Urothelium cell line (cell line): ENCODE data around the gene TOP3A.

ENCODE experiments used
- DNase-seq: peaks from one replicate; pipeline ENCODE4 v3.0.0; 2011; ENCODE audit warnings: low spot score, mixed read lengths
- FAIRE-seq: peaks from 2 replicates; lab custom pipeline; 2011; peaks lifted over from hg19 to GRCh38; lab: Jason Lieb, UNC

The TOP3A gene

GRCh38 chr17:18281788-18282187 is 33.0 kb downstream of the TOP3A start:
- DNase-seq, result no peak
- no peak for FAIRE-seq

- no peak for DNase-seq
- FAIRE-seq, result no peak
Observed at GRCh38 chr17:18280766-18281371, 33.9 kb downstream of the TOP3A start.

DNA sequence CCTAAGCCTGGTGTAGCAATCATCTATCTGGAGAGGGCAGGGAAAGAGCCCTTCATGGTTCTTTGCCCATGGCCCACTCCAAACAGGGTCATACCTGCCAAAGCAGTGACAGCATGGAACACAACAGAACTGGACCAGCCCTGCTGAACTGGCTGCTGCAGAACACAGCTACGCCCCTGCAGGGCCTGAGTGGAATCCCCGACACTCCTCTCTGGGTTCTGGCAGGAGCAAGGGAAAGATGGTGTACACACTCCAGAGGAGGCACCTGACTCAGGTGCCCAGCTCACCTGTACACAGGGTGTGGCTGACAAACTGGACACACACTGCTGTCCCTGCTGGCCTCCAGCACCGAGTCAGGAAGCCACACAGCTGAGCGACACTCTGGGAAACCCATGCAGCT is 34.5 kb downstream of the TOP3A start:
- FAIRE-seq (no peak), DNase-seq (no peak)

GRCh38 chr17:18278867-18279266 is 35.9 kb downstream of the TOP3A start:
- DNase-seq (no peak), FAIRE-seq (no peak)

DNA sequence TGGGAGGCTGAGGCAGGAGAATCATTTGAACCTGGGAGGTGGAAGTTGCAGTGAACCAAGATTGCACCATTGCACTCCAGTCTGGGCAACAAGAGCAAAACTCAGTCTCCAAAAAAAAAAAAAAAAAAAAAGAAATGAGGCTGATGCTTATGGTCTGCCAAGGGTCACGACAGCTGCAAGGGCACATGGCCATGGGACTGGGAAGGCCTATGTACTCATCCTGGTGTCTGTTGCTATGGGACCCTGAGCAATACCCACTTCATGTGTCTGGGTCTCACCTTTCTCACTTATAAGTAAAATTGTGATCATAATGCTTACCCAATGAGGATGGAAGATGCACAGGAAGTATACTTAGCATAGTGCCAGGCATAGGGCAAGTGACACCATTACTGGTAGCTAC is 37.7 kb downstream of the TOP3A start:
- no peak for DNase-seq
- FAIRE-seq, result no peak

DNA sequence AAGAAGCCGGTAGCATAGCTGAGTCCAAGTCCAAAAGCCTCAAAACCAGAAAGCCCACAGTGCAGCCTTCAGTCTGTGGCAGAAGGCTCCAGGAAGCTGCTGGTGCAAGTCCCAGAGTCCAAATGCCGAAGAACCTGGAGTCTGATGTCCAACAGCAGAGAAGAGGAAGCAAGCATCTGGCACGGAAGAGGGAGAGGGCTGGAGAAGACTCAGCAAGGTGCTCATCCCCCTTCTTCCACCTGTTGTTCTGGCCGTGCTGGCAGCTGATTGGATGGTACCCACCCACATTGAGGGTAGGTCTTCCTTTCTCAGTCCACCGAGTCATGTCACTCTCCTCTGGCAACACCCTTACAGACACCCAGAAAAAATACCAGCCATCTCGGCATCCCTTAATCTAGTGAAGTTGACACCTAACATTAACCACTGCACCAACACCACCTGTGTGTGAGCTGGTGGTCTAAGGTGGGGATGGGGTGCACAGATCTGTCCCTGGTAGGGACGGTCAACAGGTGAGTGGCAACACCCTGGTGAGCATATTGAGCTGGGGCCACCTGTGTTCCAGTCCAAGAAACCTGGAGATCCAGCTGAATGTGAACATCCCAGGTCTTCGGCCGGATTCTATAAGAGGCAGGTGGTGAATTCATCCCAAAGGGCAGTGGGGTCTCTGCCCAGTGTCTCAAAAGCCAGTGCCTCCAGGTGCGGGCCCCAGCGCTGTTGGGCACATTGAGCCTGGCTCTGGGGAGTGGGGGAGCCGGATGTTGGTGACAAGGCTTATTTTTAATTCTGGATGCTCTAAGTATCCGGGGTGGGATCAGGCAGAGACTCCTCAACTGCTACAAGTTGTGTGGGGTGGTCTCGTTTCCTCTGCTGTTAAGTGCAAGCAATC is 44.5 kb downstream of the TOP3A start:
- FAIRE-seq (peak; percentile 59), DNase-seq (no peak)

DNA sequence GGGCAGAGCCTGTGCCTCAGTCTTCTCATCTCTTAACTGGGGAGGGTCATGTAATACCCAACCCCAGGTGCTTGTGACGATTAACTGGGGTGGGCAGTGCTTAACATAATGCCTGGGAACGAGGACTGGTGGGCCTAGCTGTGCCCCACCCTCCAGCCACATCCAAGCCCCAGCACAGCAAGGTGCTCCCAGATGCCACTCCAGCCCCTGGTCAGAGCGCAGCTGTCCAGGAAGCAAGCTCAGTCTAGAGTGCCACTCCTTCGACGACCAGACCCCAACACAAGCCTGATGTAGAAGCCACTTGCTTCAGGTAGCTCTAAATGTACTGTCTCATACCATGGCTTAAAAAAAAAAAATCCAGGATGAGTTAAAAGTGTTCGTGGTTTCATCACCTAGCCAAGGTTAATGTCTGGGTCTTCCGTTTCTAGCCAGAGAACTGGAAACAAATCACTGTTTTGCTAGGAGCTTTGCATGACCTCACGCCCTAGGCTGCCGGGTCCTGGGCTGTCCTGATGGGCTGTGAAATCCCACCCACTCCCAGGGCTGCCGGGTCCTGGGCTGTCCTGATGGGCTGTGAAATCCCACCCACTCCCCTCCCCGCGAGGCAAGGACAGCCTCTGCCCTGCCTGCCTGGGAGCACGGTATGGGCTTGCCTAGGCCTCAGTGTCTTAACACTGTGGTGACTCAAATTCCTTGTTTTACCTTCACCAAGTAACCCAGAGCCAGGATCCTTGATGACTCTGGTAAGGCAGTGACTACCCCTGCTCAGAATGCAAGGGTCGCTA is 46.7 kb downstream of the TOP3A start:
- no peak for DNase-seq
- peak; percentile 50 for FAIRE-seq

DNA sequence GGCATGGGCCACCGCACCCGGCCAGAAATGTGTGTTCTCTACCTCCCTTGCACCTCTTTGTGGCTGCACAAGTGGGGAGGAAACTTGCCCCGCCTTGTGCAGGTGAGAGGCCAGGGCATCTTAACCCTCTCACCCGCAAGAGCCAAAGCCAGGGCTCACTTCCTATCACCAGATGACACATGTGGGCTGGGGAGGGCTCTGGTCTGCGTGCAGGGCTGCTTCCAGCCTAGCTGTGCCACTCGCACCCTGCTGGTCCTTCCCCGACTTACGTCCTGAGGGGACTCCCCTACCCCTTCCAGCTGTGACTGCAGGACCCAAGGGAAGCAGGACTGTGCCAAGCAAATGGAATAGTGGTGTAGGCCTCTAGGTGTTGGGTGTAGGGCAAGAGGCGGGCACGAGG is 47.4 kb downstream of the TOP3A start:
- DNase-seq (no peak), FAIRE-seq (no peak)

GRCh38 chr17:18263885-18264682 is 50.7 kb downstream of the TOP3A start:
- no peak for FAIRE-seq

GRCh38 chr17:18262641-18263040 is 52.2 kb downstream of the TOP3A start:
- DNase-seq (no peak), FAIRE-seq (no peak)

More at GRCh38 chr17:18263885-18264682, 50.7 kb downstream of the TOP3A start:
- DNase-seq, result no peak

- FAIRE-seq (no peak), DNase-seq (no peak)
Observed at GRCh38 chr17:18262111-18262510, 52.7 kb downstream of the TOP3A start.

DNA sequence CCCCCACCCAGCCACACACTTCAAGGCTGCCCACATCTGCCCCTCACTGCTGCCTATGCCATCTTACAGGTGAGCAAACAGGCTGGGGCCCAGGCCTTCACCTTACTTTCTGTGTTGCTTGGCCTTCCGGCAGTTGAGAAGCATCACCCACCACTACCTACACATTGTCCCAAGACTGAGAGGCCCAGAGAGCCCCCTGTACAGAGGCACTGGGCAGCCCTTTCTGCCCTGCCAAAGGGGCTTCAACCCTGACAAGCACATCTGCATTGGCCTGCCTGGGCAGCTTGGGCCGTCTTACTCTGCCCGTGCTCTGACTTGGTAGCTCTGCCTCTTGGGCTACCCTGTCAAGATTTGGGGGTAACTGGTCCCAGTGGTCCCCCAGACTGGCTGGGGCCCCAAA is 53.1 kb downstream of the TOP3A start:
- DNase-seq (no peak), FAIRE-seq (no peak)

DNA sequence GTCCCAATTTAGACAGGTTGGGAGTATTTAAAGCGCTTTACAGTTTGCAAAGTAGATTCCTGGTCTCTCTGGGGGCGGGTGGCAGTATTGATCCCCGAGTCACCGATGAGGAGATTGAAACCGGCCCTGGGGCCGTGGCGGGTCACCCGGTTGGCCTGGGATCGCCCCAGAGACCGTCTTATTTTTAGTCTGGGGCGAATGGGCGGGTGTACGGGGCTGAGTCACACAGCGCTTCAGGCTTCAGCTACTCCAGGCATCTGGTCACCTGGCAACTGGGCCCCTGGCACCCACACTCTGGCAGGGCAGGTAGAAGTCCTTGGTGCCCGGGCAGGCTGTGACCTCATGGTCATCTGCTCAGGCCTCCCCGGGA is 53.7 kb downstream of the TOP3A start:
- DNase-seq (peak; percentile 74), FAIRE-seq (no peak)

GRCh38 chr17:18260332-18261145 is 54.3 kb downstream of the TOP3A start, which contains the start of gene MIEF2:
Gene MIEF2 (plus strand): TSS chr17:18260662. CDS start chr17:18262721, 2,059 bp downstream.
- FAIRE-seq (peak; percentile 88), DNase-seq (peak; percentile 99)

GRCh38 chr17:18259621-18260331 is 55.0 kb downstream of the TOP3A start:
- DNase-seq (no peak), FAIRE-seq (no peak)

DNA sequence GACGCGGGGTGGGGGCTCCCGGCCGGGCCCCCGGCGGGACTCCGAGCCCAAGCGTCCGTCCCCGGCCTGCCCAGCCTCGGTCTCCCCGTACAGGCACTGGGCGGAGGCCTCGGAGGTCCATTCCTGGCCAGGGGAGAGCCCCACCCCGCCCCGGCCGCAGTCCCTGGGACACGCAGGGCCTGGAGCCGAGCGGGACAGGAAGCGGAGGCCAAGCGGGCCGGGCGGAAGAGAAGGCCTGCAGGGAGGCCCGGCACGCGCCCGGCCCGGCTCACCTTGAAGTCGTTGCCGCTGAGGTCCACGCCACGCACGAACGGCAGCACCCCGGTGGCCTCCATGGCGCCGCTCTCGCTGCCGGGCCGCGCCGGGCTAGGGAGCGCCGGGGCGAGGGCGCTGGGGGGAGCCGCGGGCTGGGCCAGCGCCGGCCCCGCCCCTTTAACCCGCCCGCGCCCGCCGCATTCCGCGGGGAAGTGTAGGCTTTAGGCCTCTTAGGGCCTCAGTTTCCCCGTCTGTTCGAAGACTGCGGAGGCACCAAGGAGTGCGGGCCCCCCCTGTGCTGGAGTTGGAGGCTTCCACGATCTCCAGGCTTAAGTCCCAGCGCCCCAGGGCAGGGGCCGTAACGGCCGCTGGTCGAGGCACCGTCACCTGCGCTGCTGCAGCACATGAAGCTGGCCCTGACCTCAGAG is 56.3 kb downstream of the TOP3A start, which contains the start of gene FLII:
Gene FLII, minus strand, starts transcription at position 383 of the 683 bp plus-strand sequence. Its CDS starts 48 bp downstream, at position 335.
- peak; percentile 58 for FAIRE-seq
- DNase-seq, result peak; percentile 73

- DNase-seq (peak; percentile 70), FAIRE-seq (no peak)
Observed at GRCh38 chr17:18257982-18258355, 56.8 kb downstream of the TOP3A start.

- DNase-seq (peak; percentile 53), FAIRE-seq (peak; percentile 37)
Observed at GRCh38 chr17:18257268-18257981, 57.4 kb downstream of the TOP3A start.
